ENCODE results near the gene ZNF770. TPM values are rescaled to one million over a fixed set of nuclear protein-coding genes. Genes with fewer than 3 reads are reported as not detected.
A peak's percentile ranks its signal among the peaks of the same experiment; 100 is the strongest.

Gene ZNF770
- 34.7 and 36.9 TPM in 2 replicates for total RNA-seq
- long read RNA-seq, full-length matches to known transcripts, result 173 of 185 reads
- long read RNA-seq, partial matches to known transcripts, result 0 of 185 reads
- long read RNA-seq, other reads (novel, unspliced or antisense), result 12 of 185 reads

- no peak for TF ChIP-seq CTCF (IDR thresholded peaks at IDR 0.05)
- peaks cover 24% of the 10 kb centered on the region for H3K4me1 Mint-ChIP-seq (ENCODE audit: unreplicated experiment)
- peak within 1 kb of the TSS; percentile 100 for H3K27ac Mint-ChIP-seq (ENCODE audit: unreplicated experiment)
- H3K9me3 Mint-ChIP-seq (ENCODE audit: unreplicated experiment), result no peaks in the 10 kb centered on the region
- H3K27me3 Mint-ChIP-seq (ENCODE audit: unreplicated experiment), result no peaks in the 10 kb centered on the region
- no peaks in the 10 kb centered on the region for H3K36me3 Mint-ChIP-seq (ENCODE audit: unreplicated experiment)
- H3K4me3 Mint-ChIP-seq (ENCODE audit: unreplicated experiment), result peak within 1 kb of the TSS; percentile 96
- DNase-seq (ENCODE audit: extremely low spot score, unreplicated experiment), result peak; percentile 92
Measured at GRCh38 chr15:34988027-34988902, at the start of gene ZNF770. ZNF770 (minus strand) TSS chr15:34988287; CDS start chr15:34983434, 4,853 bp downstream.

GRCh38 chr15:35028235-35028984, 40.3 kb upstream of the ZNF770 start:
- Mint-ChIP-seq H3K27ac (ENCODE audit: unreplicated experiment) (no peak overlapping the region), H3K27me3 (ENCODE audit: unreplicated experiment) (peaks cover 8% of the 10 kb centered on the region), H3K36me3 (ENCODE audit: unreplicated experiment) (no peaks in the 10 kb centered on the region), H3K4me1 (ENCODE audit: unreplicated experiment) (no peaks in the 10 kb centered on the region), H3K4me3 (ENCODE audit: unreplicated experiment) (no peak overlapping the region), H3K9me3 (ENCODE audit: unreplicated experiment) (no peaks in the 10 kb centered on the region)
- no peak for DNase-seq (ENCODE audit: extremely low spot score, unreplicated experiment)
- no peak for TF ChIP-seq CTCF (IDR thresholded peaks at IDR 0.05)

GRCh38 chr15:35023804-35024203, 35.7 kb upstream of the ZNF770 start:
- Mint-ChIP-seq H3K27ac (ENCODE audit: unreplicated experiment) (no peak overlapping the region), H3K4me3 (ENCODE audit: unreplicated experiment) (no peak overlapping the region), H3K36me3 (ENCODE audit: unreplicated experiment) (no peaks in the 10 kb centered on the region), H3K9me3 (ENCODE audit: unreplicated experiment) (no peaks in the 10 kb centered on the region), H3K27me3 (ENCODE audit: unreplicated experiment) (peaks cover 18% of the 10 kb centered on the region), H3K4me1 (ENCODE audit: unreplicated experiment) (peaks cover 6% of the 10 kb centered on the region)
- no peak for DNase-seq (ENCODE audit: extremely low spot score, unreplicated experiment)
- no peak for TF ChIP-seq CTCF (IDR thresholded peaks at IDR 0.05)

GRCh38 chr15:35020974-35021373, 32.9 kb upstream of the ZNF770 start:
- H3K4me3 Mint-ChIP-seq (ENCODE audit: unreplicated experiment), result no peak overlapping the region

More at GRCh38 chr15:35020974-35021373, 32.9 kb upstream of the ZNF770 start:
- H3K36me3 Mint-ChIP-seq (ENCODE audit: unreplicated experiment), result no peaks in the 10 kb centered on the region
- peaks cover 11% of the 10 kb centered on the region for H3K27me3 Mint-ChIP-seq (ENCODE audit: unreplicated experiment)
- no peak for DNase-seq (ENCODE audit: extremely low spot score, unreplicated experiment)
- H3K27ac Mint-ChIP-seq (ENCODE audit: unreplicated experiment), result no peak overlapping the region
- TF ChIP-seq CTCF (IDR thresholded peaks at IDR 0.05), result no peak
- peaks cover 7% of the 10 kb centered on the region for H3K4me1 Mint-ChIP-seq (ENCODE audit: unreplicated experiment)
- no peaks in the 10 kb centered on the region for H3K9me3 Mint-ChIP-seq (ENCODE audit: unreplicated experiment)

Data from osteocyte (in vitro differentiated cells).